Measurements from ENCODE around the gene GPR50. TPM values are rescaled to one million over a fixed set of nuclear protein-coding genes. Genes with fewer than 3 reads are reported as not detected.

Gene GPR50
- total RNA-seq (2014; rRNA removed; shearing (Covaris generic)) = not detected in 2 replicates

GRCh38 chrX:151176231-151176750 lies at the start of gene GPR50:
Gene GPR50, plus strand, starts transcription at chrX:151176584. Its CDS starts 138 bp downstream, at chrX:151176722.

Small RNA genes within 50 kb of the gene (small RNA-seq; reads per million reads assigned to genes)
- not detected for gene MIR4330

Other genes with a start within 250 kb of the GPR50 start
- gene HMGB3, start 193.2 kb upstream of the GPR50 start, total RNA-seq (2014; rRNA removed; shearing (Covaris generic)) = 43.6 and 63.8 TPM in 2 replicates
- gene VMA21, start 220.6 kb downstream of the GPR50 start, total RNA-seq (2014; rRNA removed; shearing (Covaris generic)) = 42.1 and 52.8 TPM in 2 replicates